HUDEP-2 (cell line): ENCODE results near the gene NKAIN2.
"Not testable (repeated sequence)": the region's sequence is repeated elsewhere in the genome, so short reads cannot be mapped to it uniquely, and the experiment has no call there.

Experiments used
- DNase-seq, 76 experiments: peaks; one replicate each; lab custom pipeline; 2025; ENCODE audit not compliant: unreplicated experiment in 76 of 76; lab: John Stamatoyannopoulos, UW

NKAIN2 gene

GRCh38 chr6:124410425-124410824 lies 606.8 kb downstream of the NKAIN2 start:
- DNase-seq: not testable (repeated sequence)

GRCh38 chr6:124412657-124413056 lies 609.0 kb downstream of the NKAIN2 start:
- DNase-seq: not testable (repeated sequence)

GRCh38 chr6:124420116-124420840 lies 616.6 kb downstream of the NKAIN2 start:
- DNase-seq: no peak

GRCh38 chr6:124423621-124424020 lies 620.0 kb downstream of the NKAIN2 start:
- DNase-seq: no peak

- DNase-seq: no peak
Measured at GRCh38 chr6:124430740-124431318, 627.2 kb downstream of the NKAIN2 start.

GRCh38 chr6:124432620-124433019 lies 629.0 kb downstream of the NKAIN2 start:
- no peak for DNase-seq

GRCh38 chr6:124433387-124434160 lies 629.9 kb downstream of the NKAIN2 start:
- DNase-seq: no peak

- no peak for DNase-seq
Measured at GRCh38 chr6:124434421-124434820, 630.8 kb downstream of the NKAIN2 start.

- no peak for DNase-seq
Measured at GRCh38 chr6:124436803-124437202, 633.1 kb downstream of the NKAIN2 start.

- DNase-seq: no peak
Measured at GRCh38 chr6:124438546-124439065, 634.9 kb downstream of the NKAIN2 start.

- DNase-seq: no peak
Measured at GRCh38 chr6:124441450-124441849, 637.8 kb downstream of the NKAIN2 start.

GRCh38 chr6:124443541-124443940 lies 639.9 kb downstream of the NKAIN2 start:
- no peak for DNase-seq

- DNase-seq: no peak
Measured at GRCh38 chr6:124445581-124445980, 641.9 kb downstream of the NKAIN2 start.

- DNase-seq: no peak
Measured at GRCh38 chr6:124446961-124447360, 643.3 kb downstream of the NKAIN2 start.

GRCh38 chr6:124459268-124459667 lies 655.6 kb downstream of the NKAIN2 start:
- no peak for DNase-seq

GRCh38 chr6:124462750-124463149 lies 659.1 kb downstream of the NKAIN2 start:
- no peak for DNase-seq

- no peak for DNase-seq
Measured at GRCh38 chr6:124463271-124463670, 659.6 kb downstream of the NKAIN2 start.

- not testable (repeated sequence) for DNase-seq
Measured at GRCh38 chr6:124464600-124464999, 660.9 kb downstream of the NKAIN2 start.

- DNase-seq: no peak
Measured at GRCh38 chr6:124466949-124467348, 663.3 kb downstream of the NKAIN2 start.

- DNase-seq: no peak
Measured at GRCh38 chr6:124467366-124467765, 663.7 kb downstream of the NKAIN2 start.

- DNase-seq: no peak
Measured at GRCh38 chr6:124470803-124471202, 667.1 kb downstream of the NKAIN2 start.
